NT2/D1 (cell line): Measurements from ENCODE around the gene XPO6.

Experiments
- DNase-seq: peaks from one replicate; pipeline ENCODE4 v3.0.0-alpha.2; 2011; ENCODE audit warnings: low read depth, low spot score
- H3K27me3 ChIP-seq: 2 replicates; pipeline ENCODE4 v1.6.0; 2011; ENCODE audit warnings: mild to moderate bottlenecking; ENCODE audit not compliant: insufficient read length, insufficient read depth
- H3K36me3 ChIP-seq: 2 replicates; pipeline ENCODE4 v1.6.1; 2011; ENCODE audit warnings: mild to moderate bottlenecking, low read length, mixed read lengths; ENCODE audit not compliant: insufficient read depth, insufficient read length
- H3K4me1 ChIP-seq: 2 replicates; pipeline ENCODE4 v1.5.1; 2011; ENCODE audit not compliant: insufficient read depth, insufficient read length
- H3K4me3 ChIP-seq: 2 replicates; pipeline ENCODE4 v1.5.1; 2011; ENCODE audit warnings: low read depth; ENCODE audit not compliant: insufficient read length
- H3K9ac ChIP-seq: 2 replicates; pipeline ENCODE4 v1.6.0; 2011; ENCODE audit warnings: low read depth; ENCODE audit not compliant: insufficient read length
- H3K9me3 ChIP-seq: 2 replicates; pipeline ENCODE4 v1.5.1; 2011; ENCODE audit warnings: mild to moderate bottlenecking, low read length; ENCODE audit not compliant: insufficient read depth
- SUZ12 ChIP-seq: IDR thresholded peaks from 2 replicates; pipeline ENCODE4 v1.6.1; 2011; ENCODE audit not compliant: insufficient read length, insufficient read depth; ENCODE audit errors: extremely low read depth
- YY1 ChIP-seq: IDR thresholded peaks from 2 replicates; pipeline ENCODE4 v1.6.1; 2011; ENCODE audit not compliant: insufficient read length, insufficient read depth
- ZNF274 ChIP-seq: IDR thresholded peaks from 2 replicates; pipeline ENCODE4 v1.6.1; 2011; ENCODE audit warnings: mild to moderate bottlenecking, low read depth, low read length

XPO6 gene

DNA sequence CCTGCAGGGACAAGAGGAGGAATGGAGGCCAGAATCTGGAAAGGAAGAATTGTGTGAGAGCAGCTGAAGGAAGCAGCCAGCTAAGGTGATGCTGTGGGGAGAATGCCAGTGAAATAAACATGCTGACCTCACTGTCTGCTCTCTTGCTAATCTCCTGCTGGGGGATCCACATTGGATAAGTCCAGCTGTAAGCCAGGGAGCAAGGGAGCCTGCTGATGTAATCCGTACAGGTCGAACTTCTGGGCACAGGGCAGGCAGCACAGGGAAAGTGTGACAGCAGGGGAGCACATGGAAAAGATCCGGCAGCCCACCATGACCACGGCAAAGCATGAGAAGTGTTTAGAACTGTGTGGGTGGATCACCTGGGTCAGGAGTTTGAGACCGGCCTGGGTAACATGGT lies 7.5 kb upstream of the XPO6 start:
- DNase-seq = no peak
- H3K27me3 ChIP-seq = no peaks in the 10 kb centered on the region
- TF ChIP-seq YY1 (no peak), ZNF274 (no peak), SUZ12 (no peak)
- no peaks in the 10 kb centered on the region for H3K36me3 ChIP-seq
- H3K9ac ChIP-seq = no peak overlapping the region
- H3K4me1 ChIP-seq = peaks cover 3% of the 10 kb centered on the region
- H3K4me3 ChIP-seq = no peak overlapping the region
- H3K9me3 ChIP-seq = no peaks in the 10 kb centered on the region

DNA sequence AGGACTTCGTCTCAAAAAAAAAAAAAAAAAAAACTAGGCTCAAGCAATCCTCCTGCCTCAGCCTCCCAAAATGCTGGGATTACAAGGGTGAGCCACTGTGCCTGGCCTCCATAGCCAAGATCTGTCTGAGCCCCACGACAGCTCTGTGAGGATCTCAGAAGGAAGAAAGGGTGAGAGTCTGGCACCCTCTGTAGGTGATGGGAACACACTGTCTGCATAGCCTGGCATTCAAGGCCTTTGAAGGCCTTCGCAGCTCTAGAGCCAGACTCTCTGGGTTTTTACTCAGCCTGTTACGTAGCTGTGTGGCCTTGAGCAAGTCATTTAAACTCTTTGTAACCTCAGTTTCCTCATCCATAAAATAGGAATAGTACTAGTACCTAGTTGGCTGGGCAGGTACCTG lies 6.3 kb upstream of the XPO6 start:
- no peak for DNase-seq
- no peak overlapping the region for H3K4me3 ChIP-seq
- TF ChIP-seq YY1 (no peak), ZNF274 (no peak), SUZ12 (no peak)
- no peaks in the 10 kb centered on the region for H3K27me3 ChIP-seq
- peaks cover 3% of the 10 kb centered on the region for H3K4me1 ChIP-seq
- H3K9me3 ChIP-seq = no peaks in the 10 kb centered on the region
- H3K9ac ChIP-seq = no peak overlapping the region
- no peaks in the 10 kb centered on the region for H3K36me3 ChIP-seq

DNA sequence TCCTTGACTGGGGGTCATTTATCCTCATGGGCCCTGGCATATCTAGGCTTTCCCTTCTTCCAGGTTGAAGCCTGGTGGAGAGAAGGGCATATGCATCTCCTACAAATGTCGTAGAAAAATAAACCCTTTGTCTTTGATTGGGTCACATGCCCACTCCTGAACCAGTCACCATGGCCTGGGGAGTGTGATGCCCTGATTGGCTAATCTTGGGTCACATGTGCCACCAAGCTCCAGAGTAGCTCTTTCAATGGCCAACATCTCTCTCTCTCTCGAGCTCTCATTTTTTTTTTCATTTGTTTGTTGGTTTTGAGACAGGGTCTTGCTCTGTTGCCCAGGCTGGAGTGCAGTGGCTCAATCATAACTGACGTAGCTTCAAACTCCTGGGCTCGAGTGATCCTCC lies 5.6 kb upstream of the XPO6 start:
- Histone ChIP-seq H3K4me3 (no peak overlapping the region), H3K9ac (no peak overlapping the region), H3K4me1 (peaks cover 3% of the 10 kb centered on the region), H3K9me3 (no peaks in the 10 kb centered on the region), H3K27me3 (no peaks in the 10 kb centered on the region), H3K36me3 (no peaks in the 10 kb centered on the region)
- DNase-seq = no peak
- TF ChIP-seq SUZ12 (no peak), YY1 (no peak), ZNF274 (no peak)

DNA sequence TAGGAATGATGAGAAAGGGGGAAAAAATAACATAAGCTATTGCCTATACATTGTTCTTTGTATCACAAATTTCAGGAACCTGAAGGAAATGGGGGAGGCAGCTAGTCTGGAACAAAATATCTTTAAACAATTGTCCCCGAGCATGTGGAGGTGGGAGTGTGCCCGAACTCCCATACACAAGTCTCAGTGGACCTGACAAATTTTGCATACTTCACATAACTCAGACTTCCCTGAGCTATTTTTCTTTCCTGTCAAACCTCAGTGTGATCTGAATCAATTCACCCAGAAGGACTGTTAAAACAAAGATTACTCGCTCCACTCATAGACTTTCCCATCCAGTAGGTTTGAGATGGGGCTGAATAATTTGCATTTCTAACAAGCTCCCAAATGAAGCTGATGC lies 1.6 kb upstream of the XPO6 start:
- Histone ChIP-seq H3K36me3 (peaks cover 21% of the 10 kb centered on the region), H3K9me3 (no peaks in the 10 kb centered on the region), H3K4me3 (no peak overlapping the region), H3K4me1 (peaks cover 4% of the 10 kb centered on the region), H3K9ac (no peak overlapping the region), H3K27me3 (no peaks in the 10 kb centered on the region)
- DNase-seq = no peak
- TF ChIP-seq YY1 (no peak), ZNF274 (no peak), SUZ12 (no peak)

DNA sequence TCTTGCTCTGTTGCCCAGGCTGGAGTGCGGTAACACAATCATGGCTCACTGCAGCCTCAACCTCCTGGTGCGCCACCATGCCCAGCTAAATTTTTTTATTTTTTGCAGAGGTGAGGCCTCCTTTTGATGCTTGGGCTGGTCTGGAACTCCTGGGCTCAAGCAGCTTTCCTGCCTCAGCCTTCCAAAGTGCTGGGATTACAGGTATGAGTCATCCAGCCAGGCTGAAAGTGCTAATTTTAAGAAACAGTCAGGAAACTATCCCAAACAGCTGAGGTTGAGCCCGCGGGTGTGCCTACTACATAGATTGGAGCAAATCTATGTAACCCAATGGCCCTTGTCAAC lies 738 bp upstream of the XPO6 start:
- Histone ChIP-seq H3K27me3 (no peaks in the 10 kb centered on the region), H3K36me3 (peaks cover 30% of the 10 kb centered on the region), H3K4me1 (peaks cover 4% of the 10 kb centered on the region), H3K4me3 (peak overlapping the region; percentile 64), H3K9ac (peak overlapping the region; percentile 72), H3K9me3 (no peaks in the 10 kb centered on the region)
- no peak for DNase-seq
- TF ChIP-seq YY1 (no peak), SUZ12 (no peak), ZNF274 (no peak)

DNA sequence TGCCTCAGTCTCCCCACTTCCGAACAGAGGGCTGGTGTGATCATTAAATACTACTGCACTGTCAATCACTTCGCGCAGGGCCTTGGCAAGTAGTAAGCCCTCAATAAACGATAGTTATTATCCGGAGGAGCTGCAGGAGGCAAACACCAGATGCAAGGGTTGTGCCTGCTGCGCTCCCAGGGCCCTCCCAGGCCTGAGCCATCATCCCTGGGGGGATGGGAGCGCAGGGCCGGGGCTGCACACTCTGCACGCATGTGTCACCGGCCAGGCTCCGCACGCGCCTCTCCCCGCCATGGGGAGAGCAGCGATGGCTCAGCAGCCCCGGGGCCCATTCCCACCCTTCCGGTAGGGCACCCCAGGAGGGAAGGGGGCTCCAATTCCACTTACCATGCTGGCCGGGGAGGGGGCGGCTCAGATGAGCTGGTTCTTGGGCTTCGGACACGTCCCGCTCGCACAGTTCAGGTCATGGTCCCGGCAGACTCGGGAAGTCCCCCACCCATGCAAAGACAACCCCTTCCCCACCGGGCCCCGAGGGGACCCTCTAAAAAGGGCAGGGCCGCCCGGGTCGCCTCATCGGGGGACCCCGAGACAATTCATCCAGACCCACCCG lies 681 bp downstream of the XPO6 start:
- no peaks in the 10 kb centered on the region for H3K27me3 ChIP-seq
- H3K4me1 ChIP-seq = peaks cover 4% of the 10 kb centered on the region
- H3K9ac ChIP-seq = peak overlapping the region; percentile 92
- H3K9me3 ChIP-seq = no peaks in the 10 kb centered on the region
- H3K36me3 ChIP-seq = peaks cover 43% of the 10 kb centered on the region
- DNase-seq = no peak
- peak overlapping the region; percentile 93 for H3K4me3 ChIP-seq
- TF ChIP-seq SUZ12 = no peak
- no peak for TF ChIP-seq ZNF274
- no peak for TF ChIP-seq YY1

DNA sequence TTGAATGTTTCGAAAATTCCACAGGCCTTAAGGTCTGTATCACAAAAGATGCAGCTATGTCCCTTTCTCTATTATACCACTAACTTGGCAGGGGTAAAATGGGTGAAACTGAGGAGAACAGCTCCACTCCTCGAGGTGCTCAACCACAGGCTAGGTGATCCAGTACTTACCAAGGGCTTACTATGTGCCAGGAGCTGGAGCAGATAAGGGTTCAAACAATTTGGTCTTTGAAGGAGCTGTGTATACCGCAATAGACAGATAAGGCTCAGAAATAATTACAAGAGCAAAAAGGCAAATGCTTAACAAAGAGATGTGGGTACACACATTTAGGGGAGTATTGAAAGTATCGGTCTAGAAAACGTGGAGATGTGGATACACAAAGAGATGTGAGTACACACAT lies 1.5 kb downstream of the XPO6 start:
- peak overlapping the region; percentile 92 for H3K9ac ChIP-seq
- H3K4me1 ChIP-seq = peaks cover 4% of the 10 kb centered on the region
- no peak for DNase-seq
- no peaks in the 10 kb centered on the region for H3K9me3 ChIP-seq
- peaks cover 50% of the 10 kb centered on the region for H3K36me3 ChIP-seq
- TF ChIP-seq SUZ12 (no peak), YY1 (no peak), ZNF274 (no peak)
- H3K27me3 ChIP-seq = no peaks in the 10 kb centered on the region
- H3K4me3 ChIP-seq = peak overlapping the region; percentile 93

DNA sequence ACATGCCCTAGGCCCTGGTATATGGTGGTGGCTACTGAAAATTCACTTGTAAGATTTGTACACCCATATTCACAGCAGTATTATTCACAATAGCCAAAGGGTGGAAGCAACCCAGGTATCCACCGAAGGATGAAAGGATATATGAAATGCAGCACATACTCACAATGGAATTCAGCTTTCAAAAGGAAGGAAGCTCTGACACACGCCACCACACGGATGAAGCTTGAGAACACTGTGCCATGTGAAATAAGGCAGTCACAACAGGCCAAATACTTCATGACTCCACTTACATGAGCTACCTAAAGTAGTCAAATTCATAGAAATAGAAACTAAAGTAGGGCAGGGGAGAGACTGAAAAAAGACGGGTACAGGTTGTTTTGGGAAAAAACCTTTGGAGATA lies 2.9 kb downstream of the XPO6 start:
- peaks cover 63% of the 10 kb centered on the region for H3K36me3 ChIP-seq
- no peak for DNase-seq
- no peaks in the 10 kb centered on the region for H3K9me3 ChIP-seq
- H3K4me3 ChIP-seq = no peak overlapping the region
- H3K27me3 ChIP-seq = no peaks in the 10 kb centered on the region
- peaks cover 4% of the 10 kb centered on the region for H3K4me1 ChIP-seq
- no peak overlapping the region for H3K9ac ChIP-seq
- TF ChIP-seq SUZ12 = no peak
- no peak for TF ChIP-seq ZNF274
- TF ChIP-seq YY1 = no peak
